GM12801 (cell line): ENCODE measurements around the gene CNDP2.

ENCODE experiments used
- TF ChIP-seq, protein P1 (sequence below): IDR thresholded peaks from one replicate; pipeline ENCODE4 v1.5.1; 2011; ENCODE audit warnings: control low read depth; ENCODE audit not compliant: insufficient read length; ENCODE audit errors: extremely low read depth

The CNDP2 gene

GRCh38 chr18:74562775-74563174, 66.6 kb downstream of the CNDP2 start:
- TF ChIP-seq, protein P1, sequence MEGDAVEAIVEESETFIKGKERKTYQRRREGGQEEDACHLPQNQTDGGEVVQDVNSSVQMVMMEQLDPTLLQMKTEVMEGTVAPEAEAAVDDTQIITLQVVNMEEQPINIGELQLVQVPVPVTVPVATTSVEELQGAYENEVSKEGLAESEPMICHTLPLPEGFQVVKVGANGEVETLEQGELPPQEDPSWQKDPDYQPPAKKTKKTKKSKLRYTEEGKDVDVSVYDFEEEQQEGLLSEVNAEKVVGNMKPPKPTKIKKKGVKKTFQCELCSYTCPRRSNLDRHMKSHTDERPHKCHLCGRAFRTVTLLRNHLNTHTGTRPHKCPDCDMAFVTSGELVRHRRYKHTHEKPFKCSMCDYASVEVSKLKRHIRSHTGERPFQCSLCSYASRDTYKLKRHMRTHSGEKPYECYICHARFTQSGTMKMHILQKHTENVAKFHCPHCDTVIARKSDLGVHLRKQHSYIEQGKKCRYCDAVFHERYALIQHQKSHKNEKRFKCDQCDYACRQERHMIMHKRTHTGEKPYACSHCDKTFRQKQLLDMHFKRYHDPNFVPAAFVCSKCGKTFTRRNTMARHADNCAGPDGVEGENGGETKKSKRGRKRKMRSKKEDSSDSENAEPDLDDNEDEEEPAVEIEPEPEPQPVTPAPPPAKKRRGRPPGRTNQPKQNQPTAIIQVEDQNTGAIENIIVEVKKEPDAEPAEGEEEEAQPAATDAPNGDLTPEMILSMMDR: no peak

DNA sequence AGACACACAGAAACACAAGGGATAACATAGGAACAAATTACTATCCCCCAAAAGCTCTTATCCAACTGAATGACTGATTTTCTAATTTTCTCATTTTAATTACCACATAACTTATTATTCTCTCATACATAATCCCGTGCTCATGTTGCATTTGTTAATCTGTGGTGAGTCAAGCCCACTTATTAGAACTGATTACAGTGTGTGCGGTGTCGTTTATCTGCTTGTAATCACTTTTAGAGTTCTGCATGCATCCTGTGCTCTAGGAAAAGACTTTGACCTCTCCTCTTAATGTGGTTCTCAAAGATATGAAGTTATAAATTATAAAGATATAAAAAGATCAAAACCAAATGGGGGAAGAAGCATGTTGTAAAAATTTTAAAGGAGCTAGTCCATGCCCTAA, 67.8 kb downstream of the CNDP2 start:
- TF ChIP-seq, protein P1: no peak

DNA sequence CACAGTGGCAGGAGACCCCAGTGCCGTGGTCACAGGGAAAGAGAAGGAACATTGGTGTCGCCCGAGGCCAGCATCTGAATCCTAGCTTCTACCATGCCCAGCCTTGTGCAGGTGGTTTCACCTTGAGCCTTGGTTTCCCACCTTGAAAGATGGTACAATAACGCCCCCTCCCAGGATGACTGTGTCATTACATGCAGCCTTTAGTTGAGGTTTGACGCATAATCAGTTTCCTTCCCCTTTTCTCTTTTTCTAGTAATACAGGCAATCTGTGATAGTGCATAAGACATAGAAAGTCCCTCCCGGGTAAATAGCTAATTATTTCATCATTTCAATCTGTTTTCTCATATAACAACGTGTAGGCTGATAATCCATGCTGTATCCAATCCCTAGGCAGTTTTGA, 71.7 kb downstream of the CNDP2 start:
- TF ChIP-seq, protein P1: no peak

DNA sequence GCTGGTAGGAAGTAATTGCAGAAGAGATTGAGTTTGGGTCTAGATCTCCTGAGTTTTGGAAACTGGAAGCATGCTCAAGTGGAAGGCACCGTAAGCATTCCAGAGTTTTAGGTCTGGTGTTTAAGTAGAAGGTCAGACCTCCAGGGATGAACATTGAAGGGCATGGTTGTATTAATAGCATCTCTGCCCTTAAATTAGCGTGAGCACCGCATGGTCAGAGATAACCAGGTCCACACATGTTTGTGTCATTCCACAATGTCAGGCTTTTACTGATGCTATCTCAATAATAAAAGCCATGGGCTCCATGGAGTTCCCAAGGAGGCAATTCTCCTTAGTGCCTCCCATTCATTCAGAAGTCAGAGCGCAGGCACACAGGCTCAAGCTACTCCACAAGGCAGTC, 73.2 kb downstream of the CNDP2 start:
- TF ChIP-seq, protein P1: no peak

DNA sequence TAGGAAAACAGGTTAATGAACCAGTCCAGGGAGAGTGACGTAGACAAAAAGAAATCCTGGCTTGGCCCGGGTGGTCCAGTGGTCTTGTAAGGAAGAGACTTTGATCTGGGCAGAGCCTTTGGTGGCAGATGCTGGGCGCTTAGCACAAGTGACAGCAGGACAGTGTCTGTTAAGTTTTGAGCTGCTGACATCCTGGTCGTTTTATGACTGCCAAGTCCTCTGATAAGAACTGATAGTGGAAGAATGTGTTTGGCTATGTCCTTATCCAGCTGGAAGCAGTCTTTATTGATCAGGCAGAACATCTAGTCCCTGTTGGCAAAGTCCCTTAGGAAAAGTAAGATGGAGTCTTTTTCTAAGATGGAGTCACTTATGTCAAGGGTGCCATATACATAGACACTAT, 74.1 kb downstream of the CNDP2 start:
- TF ChIP-seq, protein P1: no peak

- TF ChIP-seq, protein P1: no peak
These were observed 75.9 kb downstream of the CNDP2 start for GRCh38 chr18:74571895-74572680.

- TF ChIP-seq, protein P1: no peak
These were observed 76.9 kb downstream of the CNDP2 start for GRCh38 chr18:74573053-74573452.
